ENCODE data around the gene TMEM245.
A peak's percentile ranks its signal among the peaks of the same experiment; 100 is the strongest.
"Not testable (repeated sequence)": the region's sequence is repeated elsewhere in the genome, so short reads cannot be mapped to it uniquely, and the experiment has no call there.

Gene TMEM245

DNA sequence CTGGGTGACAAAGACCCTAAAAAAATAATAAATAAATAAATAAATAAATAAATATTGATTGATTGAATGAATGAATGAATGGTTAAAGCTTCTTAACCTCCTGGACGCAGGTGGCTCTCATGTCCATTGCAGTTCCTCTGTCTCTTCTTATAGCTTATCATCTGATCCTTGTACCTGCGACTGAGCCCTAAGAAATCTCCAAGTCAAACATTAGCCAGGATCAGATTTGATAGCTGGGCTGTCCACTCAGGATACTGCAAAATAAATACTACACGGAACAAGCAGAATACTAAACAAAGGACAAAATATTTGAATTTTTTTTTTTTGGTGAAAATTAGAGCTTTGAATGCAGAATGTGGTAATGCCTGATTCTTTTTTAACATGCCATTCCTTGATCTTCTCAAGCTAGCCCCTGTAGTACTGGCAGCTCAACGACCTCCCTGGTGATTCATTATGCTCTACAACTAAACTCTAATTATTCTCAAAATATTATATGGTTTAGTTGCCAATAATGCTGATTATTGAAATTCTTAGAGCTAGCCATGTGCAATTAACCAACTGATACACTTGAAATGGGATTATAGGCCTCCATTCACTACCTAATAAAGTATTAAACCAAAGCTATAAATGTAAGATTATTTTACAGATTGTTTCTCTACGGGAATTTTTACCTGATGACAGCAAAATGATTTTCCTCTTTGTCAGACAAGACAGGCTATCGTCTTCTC is 9.9 kb upstream of the TMEM245 start:
- no peak for DNase-seq

DNA sequence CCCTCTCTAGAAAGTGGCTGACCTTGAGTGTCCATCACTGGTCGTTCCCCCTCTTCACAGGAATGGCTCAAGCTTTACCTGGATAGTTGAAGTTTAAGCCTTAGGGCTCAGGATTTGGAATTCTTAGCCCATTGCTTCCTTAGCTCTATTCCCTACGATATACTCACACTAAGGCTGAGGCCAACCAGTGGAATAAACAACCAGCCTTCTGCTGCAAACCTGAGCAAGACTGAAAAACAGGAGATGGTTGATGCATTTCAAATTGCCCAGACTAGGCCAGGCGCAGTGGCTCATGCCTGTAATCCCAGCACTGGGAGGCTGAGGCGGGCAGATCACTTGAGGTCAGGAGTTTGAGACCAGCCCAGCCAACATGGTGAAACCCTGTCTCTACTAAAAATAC is 6.9 kb upstream of the TMEM245 start:
- DNase-seq, result not testable (repeated sequence)

DNA sequence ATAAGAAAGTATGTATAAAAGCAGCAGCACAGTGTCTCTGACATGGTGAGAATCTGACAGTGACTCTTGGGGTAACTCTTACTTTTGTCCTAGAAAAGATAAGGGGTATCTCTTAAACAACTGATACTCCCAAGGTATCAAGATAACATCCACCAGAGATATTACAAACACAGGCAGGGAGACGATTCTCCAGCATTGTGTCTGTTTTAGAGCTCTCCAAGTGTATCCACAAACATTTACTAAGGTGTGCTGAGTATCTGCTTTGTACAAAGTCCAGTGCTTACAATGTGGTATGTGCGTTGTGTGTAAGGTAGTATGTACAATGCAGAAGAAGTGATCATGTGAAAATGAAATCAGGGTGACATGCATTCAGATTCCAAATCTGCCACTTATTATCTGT is 4.4 kb upstream of the TMEM245 start:
- DNase-seq, result no peak

DNA sequence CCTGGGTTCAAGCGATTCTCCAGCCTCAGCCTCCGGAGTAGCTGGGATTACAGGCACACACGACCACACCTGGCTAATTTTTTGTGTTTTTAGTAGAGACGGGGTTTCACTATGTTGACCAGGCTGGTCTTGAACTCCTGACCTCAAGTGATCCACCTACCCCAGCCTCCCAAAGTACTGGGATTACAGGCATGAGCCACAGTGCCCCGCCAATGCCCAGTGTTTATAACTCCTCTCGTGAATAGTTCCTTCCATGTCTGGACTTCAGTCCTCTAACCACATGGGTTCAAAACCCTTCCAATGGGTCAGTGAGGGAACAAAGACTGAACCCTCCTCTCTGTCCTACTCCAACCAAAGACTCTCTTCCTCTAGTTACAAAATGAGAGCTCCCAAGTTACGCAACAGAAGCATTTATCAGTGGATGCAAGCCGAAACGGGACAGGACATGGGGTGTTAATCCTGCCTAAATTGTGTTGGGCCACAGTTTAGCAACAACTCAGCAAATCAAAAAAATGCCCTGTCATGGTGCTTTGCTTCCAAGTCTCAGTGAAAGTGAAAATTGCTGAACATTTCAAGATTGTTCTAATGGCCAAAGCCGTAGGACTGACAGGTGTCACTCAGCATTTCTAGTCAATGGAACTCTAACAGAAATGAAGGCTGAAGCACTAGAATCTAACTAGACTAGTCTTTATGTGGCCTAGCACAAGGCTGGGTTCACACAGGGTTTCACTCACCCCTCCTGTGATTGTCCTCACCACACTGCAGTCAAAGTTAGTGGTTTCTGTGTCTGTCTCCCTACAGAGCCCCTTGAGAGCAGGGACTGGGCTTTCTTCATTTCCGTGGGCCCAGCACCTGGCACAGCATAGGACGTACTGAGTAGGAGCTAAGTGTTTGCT is 3.2 kb upstream of the TMEM245 start:
- DNase-seq, result peak; percentile 43

DNA sequence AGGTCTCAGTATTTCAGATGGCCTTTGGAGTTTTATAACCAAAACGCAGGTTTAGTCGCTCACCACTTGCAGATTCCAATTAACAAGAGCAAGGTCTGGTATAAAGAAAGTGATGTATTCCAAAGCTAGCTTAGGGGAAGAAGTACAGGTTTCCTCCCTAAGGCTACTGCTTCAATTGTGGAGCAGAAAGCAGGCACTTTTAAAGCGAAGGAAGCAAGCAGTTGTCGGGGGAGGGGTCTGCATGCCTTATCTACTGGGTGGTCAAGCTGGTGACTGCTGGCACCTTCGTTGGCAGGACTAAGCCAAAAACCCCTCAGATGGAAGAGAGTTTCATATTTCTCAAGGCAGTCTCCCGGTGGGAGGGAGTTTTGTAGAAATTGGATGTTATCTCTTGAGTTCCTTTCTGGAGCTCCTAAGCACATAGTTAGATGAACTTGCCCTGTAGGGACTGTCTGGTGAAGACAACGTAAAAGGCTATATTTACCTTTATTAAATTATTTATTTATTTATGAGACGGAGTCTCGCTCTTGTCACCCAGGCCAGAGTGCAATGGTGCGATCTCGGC is 1.6 kb upstream of the TMEM245 start:
- no peak for DNase-seq

DNA sequence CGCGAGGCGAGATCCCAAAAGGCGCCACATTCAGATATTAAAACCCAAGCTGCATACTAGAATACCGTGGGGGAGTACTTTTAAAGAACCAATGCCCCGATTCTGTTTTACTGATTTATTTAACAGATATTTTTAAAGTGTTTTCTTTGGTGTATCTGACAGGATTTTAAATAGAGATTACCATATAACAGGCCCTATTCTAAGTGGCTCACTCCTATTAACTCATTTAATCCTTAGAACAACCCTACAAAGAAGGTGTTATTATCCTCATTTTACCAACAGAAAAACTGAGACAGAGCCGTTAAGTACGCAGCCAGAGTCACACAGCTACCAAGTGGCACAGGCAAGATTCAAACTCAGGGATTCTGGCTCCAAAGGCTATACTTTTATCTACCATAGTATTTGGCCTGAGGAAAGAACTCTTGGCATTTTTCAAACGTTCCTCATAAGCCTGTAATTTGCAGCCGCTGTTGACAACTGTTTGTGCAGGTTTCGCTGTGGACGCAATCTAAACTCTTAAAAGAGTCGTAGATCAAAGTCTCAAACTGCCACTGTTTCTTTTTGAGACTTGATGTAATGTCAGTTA is 550 bp upstream of the TMEM245 start:
- no peak for DNase-seq

DNA sequence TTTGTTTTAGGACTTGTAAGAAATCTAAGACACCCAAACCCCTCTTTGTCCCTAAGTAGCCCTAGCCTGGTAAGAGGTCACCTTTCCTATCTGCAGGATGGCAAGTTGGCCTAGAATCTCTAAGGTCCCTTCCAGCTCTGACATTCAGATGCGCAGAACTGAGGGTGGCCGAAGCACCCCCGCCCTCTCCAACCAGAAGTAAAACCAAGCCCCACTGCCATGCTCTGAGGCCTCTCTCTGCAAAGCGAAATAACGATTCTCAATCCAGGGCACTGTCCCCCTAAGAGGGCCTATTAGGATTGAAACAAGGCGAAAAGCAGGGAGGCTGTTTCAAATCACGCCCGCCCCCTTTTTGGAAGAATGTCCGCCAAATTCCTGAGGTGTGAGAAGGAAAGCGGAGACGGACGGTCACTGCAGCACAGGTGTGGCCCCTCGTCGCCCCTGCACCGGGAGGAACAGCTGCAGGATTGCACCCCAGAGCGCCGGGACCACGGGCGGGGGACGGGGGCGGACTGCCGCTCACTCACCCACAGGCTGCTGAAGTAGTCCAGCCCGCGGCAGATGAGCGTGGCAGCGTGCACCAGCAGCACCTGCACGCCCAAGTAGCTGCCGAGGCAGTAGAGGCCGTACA is 824 bp downstream of the TMEM245 start:
- DNase-seq, result peak; percentile 25

DNA sequence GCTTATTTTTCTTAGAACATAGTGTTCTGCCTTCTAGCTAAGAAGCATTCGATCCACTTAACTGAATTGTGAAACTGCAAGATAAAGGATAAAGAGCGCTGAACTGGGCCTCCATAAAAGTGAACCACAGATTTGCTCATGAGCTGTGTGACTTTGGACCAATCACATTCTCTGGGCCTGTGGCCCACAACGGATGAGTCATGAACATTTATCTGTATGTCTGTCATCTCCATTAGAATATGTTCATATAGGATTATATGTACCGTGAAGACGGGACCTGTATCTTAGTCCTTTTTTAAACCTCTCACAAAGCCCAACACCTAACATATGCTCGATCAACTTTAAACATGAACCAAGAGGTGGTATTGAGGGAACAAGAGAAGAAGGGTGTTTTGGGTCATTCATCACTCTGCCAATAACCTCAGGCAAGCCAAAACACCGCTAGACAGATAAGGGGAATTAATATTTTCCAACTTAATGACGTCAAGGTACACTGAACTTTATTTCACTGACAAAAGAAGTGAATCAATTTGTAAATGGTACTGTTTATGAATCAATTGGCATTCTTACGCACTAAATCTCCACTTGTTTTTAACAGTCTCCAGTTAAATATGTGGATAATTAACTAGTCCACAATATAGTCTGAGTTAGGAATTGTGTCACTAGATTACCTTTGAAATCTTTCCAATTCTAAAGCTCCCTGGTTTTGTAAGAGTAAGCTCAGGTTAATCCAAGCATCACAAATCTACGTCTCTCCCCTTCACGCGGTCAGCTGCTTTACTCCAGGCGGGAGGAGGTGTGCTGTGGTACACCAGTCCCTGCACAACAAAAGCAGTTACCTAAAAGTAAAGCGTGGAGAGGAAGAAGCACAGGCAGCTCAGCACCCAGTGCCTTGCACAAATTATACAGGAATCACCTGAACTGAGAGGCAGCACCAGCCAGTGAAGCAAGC is 1.6 kb downstream of the TMEM245 start:
- peak; percentile 34 for DNase-seq

DNA sequence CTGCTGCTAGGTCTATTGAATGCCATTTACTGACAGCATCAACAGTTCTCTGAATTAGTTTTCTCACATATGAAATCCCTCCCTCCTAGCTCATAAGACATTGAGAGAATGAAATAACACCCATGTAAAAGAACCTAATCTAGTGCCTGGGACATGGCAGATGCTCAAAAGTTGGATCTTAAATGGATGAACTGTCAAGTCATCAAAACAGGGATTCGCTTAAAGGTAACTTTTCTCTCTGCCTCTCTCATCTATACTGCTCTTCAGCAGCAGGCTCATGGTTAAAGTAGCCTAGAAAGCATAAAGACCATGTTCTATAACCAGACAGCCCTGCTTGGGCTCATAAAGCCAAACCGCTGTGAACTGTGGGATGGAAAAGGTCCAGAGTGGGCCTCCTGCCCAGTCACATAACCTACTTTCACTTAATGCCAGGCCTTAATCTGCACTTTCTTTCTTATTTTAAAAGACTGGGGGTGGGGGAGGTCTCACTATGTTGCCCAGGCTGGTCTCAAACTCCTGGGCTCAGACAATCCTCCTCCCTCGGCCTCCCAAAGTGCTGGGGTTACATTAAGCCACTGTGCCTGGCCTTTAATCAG is 3.7 kb downstream of the TMEM245 start:
- no peak for DNase-seq

DNA sequence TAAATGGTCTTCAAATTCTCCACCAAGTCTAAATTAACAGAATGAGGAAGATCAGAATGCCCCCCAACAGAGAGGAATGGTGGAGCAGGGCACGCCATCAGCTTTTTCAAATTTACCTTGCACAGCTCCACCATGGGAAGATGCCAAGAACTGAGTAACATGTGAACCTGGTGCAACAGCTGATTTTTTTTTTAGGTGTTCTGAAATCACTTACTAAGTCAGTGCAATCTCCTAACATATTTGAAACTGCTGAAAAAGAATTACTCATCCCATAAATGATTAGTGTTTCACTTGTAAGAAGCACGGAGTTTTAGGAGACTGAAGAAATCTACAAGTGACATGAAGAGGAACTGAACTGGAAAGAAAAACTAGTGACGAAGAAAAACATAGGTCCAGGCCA is 5.1 kb downstream of the TMEM245 start:
- no peak for DNase-seq

DNA sequence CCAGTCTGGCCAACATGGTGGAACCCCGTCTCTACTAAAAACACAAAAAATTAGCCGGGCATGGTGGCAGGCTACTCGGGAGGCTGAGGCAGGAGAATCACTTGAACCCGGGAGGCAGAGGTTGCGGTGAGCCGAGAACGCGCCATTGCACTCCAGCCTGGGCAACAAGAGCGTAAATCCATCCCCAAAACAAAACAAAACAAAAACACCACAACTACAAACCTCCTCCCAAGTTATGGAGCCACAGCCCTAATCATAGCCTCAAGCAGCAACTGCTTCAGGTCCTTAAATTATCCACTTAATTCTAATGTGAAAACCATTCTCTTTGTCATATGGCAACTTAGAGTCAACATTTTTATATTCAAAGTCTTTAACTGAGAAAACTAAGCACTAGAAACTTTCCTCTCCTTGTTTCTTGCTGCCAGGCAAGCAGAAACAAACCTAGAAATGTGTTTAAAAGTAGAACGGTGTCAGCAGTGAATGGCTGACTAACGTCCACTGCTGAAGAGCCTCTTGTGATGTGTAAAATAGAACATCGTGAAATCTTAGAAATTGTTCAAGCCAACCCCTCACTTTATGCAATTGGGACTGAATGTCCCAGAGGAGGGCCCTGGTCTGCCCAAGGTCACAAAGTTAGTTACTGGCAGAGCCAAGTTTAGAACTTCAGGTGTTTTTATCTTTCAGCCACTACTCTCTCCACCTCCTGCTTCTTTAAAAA is 5.7 kb downstream of the TMEM245 start:
- no peak for DNase-seq

DNA sequence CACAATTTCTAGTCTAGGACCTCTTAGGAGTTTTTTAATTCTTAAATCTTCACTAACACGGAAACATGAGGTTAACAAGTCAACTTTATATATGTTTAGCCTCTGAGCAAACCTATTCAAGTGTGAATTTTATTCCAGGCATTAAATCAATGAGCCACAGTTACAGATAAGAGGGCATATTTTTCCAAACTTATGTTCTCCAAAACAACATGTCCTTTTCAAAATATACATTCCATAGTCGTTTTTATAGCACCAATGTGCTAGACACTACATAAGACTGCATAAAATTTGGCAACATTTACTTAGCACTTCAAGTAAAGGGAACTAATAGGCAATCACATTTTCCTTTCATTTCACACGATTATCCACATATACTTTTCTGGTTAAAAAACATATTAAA is 6.5 kb downstream of the TMEM245 start:
- no peak for DNase-seq

DNA sequence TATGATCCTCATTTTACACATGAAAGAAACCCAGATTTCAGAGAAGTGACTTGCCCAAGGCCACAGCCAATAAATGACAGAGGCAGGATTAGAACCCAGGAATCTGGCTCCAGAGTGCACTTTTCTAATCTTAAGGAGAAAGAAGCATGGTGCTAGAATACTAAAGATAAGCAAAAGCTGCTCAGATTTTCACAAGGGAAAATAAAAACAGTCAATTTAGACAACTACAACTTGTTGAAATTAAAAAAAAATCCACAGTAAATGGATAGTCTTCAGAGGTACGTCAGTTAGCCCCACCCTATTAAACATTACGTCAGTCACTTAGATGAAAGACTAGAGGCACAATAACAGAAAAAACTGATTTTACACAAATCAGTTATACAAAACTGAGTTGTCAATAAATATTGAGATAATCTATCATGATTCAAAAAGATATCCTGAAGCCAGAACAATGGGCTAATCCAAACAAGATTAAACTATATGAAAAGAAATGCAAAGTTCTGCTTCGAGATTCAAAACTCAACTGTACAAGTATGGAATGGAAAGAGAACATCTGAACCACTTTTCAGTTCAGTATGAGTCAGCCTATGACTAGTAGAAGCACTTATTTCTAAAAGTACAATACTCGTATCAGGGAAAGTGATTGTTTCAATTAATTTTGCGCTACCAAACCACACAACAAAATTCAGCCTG is 9.3 kb downstream of the TMEM245 start:
- DNase-seq, result peak; percentile 31

DNA sequence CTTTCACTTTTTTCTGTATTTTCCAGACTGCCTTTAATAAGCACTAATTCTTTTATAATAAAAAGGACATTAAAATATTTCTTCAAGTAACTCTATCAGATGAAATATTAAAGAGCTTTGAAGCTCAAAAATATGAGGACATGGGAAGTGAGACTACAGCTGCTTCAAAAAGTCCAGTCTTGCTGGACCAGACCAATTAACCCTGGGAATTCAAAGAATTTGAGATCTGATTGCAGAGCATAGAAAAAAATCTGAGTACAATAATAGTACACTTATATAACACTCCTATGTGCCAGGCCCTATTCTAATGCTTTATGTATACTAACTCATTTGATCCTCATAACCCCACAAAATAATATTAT is 9.8 kb downstream of the TMEM245 start:
- no peak for DNase-seq

DNA sequence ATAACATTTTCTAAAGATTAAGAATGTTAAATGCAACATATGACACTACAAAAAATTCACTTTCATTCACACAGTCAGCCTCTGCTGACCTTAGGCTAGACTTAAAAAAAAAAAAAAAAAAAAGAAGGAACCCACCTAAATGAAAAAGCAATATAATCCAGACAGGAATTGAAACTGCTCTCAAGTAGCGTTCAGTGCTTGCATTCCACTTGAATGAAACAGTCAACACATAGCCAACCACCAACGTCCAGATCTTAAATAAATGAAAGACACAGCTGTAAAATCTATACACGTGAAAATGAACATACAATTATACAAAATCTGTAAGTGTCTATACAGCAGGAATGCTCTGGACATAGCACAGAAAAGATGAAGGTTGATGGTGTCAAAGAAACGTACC is 11.4 kb downstream of the TMEM245 start:
- peak; percentile 55 for DNase-seq

DNA sequence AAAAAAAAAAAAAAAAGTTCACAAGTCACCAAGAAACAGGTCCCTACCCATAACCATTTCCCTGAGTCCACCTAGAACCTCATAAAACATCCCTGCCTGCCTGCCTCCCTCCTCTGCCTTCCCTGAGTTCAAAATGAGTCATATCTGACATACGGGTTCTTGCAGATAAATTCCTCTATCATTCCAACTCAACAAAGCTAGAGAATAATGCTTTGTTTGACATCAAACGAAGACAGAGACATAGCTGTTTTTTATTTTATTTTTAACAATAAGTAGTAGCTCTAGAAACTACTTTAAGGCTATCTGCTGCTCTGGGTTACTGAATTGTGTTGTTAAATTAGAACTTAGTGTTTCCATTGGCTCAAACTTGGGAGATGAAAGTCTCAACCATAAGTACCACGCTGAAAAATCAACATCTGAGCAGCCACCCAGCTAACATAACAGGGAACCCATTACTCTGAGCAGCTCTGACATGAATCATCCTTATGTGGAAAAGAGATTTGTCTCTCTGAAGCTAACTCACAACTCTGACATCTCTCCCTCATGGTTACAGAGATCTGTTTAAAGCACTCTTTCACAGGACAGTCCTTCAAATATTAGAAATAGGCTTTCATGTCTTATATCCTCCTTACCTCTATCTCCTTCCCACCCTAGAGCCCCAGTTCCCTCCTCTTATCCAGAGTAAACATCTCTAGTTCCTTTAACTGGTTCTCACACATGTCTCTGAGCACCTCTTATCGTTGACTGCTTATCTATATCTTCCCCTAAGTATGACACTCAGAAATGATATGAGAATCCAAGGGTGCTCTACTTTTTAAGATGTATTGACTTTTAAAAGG is 12.1 kb downstream of the TMEM245 start:
- no peak for DNase-seq

DNA sequence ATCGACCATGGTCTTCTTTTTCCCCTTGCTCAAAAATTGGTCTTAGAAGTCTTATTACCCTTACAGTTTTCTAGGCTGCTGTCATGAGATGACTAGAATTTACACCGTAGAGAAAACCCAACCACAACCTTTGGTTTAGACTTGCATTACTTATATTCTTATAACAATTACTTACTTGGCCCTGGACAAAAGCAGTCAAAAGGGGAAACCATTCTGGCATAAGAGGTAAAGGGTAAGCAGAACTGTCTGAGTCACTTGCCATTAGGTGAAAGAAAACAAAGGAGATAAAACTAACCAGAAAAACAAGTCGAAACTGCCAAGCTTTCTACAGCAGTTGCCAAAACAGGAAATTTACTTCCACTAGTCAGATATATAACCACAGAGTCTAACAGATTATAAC is 17.9 kb downstream of the TMEM245 start:
- DNase-seq, result no peak

DNA sequence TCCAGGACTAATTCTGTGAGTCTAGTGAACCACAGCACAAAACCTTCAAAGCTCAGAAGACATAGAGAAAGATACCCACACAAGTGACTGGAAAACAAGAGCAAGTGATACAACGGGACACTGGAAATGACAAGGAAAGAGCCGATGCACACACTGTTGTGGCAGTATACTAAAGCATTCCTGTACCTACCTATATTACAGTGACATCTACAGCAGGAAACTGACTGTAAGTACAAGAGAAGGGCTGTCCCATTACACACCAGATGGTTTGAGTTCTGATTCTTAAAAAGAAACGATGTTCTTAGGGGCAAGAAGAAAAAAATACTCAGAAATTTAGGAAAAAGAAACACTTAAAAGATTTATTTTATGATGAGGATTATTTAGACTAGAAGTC is 18.5 kb downstream of the TMEM245 start:
- no peak for DNase-seq

DNA sequence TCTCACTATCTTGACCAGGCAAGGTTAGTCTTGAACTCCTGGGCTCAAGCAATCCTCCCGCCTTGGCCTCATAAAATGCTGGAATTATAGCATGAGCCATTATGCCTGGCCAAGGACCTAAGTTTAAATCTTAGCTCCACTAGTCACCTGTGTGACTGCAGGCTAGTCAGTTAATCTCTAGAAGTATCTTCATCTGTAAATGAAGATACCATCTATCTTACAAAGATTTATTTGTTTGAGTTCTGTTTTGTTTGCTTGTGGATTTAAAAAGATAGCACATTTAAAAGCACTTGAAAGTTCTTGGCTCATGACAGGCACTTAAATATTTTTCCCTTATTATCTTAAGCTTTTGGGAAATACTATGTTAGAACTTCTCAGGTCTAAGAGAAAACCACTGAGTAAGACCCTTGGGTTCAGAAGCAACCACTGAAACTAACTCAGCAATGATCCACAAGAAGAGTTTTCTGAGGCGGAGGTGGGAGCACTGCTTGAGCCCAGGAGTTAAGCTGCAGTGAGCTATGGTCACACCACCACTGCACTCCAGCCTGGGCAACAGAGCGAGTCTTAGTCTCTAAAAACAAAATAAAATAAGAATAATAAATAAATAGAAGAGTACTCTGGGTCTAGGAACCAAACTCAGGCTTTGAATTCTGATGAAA is 19.1 kb downstream of the TMEM245 start:
- DNase-seq, result no peak
